ENCODE measurements around the gene CEP162. TPM values are rescaled to one million over a fixed set of nuclear protein-coding genes. Genes with fewer than 3 reads are reported as not detected.

Gene CEP162
- total RNA-seq, 2 donors from 2014 or later = 6.9 to 9.8 TPM

DNA sequence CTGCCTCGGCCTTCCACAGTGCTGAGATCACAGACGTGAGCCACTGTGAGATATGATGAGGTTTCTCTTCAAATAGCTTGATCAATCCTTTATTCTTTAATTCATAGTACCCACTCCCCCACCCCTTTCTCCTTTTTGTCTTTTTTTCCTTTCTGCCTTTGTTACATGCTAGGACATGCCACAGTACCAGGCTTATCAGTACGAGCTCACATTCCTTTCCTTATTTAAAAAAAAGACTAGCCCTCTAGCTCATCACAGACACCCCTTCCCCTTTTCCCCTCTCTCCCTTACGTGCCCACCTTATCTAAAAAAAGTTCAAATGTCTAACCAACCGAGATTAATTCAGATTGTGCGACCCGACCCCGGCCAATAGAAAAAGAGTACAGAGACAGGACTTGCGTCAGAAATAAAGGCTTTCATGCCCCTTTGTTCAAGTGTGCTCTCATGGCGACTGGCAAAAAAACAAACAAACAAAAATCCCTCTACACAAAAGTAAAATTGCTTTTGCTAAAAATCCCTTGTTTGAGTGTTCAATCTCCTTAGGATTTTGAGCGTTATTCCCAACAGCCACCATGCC lies 144.7 kb downstream of the CEP162 start:
- no peaks in the 10 kb centered on the region for H3K4me1 Mint-ChIP-seq (ENCODE audit: low read depth in 2 of 2)
- no peaks in the 10 kb centered on the region for H3K36me3 Mint-ChIP-seq
- ATAC-seq (no peak), DNase-seq (ENCODE audit: low spot score) (no peak)
- no peaks in the 10 kb centered on the region for H3K9me3 Mint-ChIP-seq
- H3K27ac Mint-ChIP-seq = no peak overlapping the region
- H3K27me3 Mint-ChIP-seq = peaks cover 8 to 10% of the 10 kb centered on the region in 2 donors
- no peak overlapping the region for H3K4me3 Mint-ChIP-seq

DNA sequence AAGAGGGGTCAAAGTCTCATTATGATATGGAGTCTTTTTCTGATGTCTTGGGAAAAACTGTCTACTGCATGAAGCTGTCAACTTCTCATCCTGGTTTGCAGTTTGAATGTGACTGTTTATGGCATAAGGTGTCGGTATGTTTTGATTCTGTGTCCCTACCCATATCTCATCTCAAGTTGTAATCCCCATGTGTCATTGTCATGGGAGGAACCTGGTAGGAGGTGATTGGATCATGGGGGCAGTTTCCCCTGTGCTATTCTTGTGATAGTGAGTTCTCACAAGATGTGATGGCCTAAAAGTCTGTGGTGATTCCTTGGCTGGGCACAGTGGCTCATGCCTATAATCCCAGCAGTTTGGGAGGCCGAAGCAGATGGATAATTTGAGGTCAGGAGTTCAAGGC lies 146.2 kb downstream of the CEP162 start:
- no peaks in the 10 kb centered on the region for H3K36me3 Mint-ChIP-seq
- no peak overlapping the region for H3K4me3 Mint-ChIP-seq
- H3K9me3 Mint-ChIP-seq = no peaks in the 10 kb centered on the region

GRCh38 chr6:84078335-84078734 lies 149.1 kb downstream of the CEP162 start:
- no peak overlapping the region for H3K4me3 Mint-ChIP-seq
- ATAC-seq (no peak), DNase-seq (ENCODE audit: low spot score) (no peak)
- no peak overlapping the region for H3K27ac Mint-ChIP-seq
- H3K27me3 Mint-ChIP-seq = peaks cover 8 to 10% of the 10 kb centered on the region in 2 donors
- no peaks in the 10 kb centered on the region for H3K36me3 Mint-ChIP-seq
- H3K4me1 Mint-ChIP-seq (ENCODE audit: low read depth in 2 of 2) = no peaks in the 10 kb centered on the region
- H3K9me3 Mint-ChIP-seq = no peaks in the 10 kb centered on the region

More for the DNA sequence above, 146.2 kb downstream of the CEP162 start:
- Mint-ChIP-seq H3K27me3 (peaks cover 8 to 10% of the 10 kb centered on the region in 2 donors), H3K4me1 (ENCODE audit: low read depth in 2 of 2) (no peaks in the 10 kb centered on the region), H3K27ac (no peak overlapping the region)
- no peak for ATAC-seq
- no peak for DNase-seq (ENCODE audit: low spot score)

- no peaks in the 10 kb centered on the region for H3K9me3 Mint-ChIP-seq
- H3K27me3 Mint-ChIP-seq = peaks cover 4 to 10% of the 10 kb centered on the region in 2 donors
- H3K4me3 Mint-ChIP-seq = no peak overlapping the region
- H3K4me1 Mint-ChIP-seq (ENCODE audit: low read depth in 2 of 2) = no peaks in the 10 kb centered on the region
- ATAC-seq (no peak), DNase-seq (ENCODE audit: low spot score) (no peak)
- H3K27ac Mint-ChIP-seq = no peak overlapping the region
- no peaks in the 10 kb centered on the region for H3K36me3 Mint-ChIP-seq
These were observed 149.8 kb downstream of the CEP162 start for GRCh38 chr6:84077645-84078044.

DNA sequence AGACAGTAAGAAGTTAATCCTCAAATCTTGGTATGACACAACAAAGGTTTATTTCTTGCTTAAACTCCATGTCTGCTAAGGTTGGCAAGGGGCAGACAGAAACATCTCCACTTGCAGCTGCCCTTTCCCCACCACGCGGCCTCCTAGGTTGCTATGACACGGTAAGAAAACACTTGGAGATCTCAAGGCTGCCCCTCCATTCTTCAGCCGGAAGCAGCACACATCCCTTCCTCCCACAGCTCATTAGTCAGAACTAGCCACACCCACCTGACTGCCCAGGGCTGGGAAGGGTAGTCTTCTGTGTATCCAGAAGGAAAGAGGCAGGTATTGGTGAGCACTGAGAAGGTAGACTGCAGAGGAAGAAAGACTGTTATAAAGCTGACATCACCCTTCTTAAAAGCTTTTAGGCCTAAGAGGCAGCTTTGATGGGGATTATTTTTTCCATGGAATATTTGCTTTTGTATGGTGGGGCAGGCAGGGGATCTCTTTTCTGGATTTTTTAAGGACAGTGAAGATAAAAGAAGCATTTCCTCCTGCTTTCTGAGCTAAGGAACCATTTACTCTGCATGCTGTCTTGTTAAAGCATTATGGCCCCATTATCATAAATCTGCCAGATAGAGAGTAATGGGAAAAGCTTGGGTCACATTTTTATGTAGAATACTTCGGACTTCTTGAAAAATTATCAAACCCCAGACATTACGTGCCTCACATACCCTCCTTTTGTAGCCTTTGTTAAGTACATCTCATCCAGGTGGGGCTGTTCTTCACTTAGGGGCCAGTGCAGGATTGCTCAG lies 152.3 kb downstream of the CEP162 start:
- Mint-ChIP-seq H3K4me1 (ENCODE audit: low read depth in 2 of 2) (no peaks in the 10 kb centered on the region), H3K36me3 (no peaks in the 10 kb centered on the region), H3K27ac (no peak overlapping the region), H3K4me3 (no peak overlapping the region), H3K9me3 (peaks cover 5% of the 10 kb centered on the region), H3K27me3 (peaks cover 2 to 21% of the 10 kb centered on the region in 2 donors)
- no peak for DNase-seq (ENCODE audit: low spot score)
- no peak for ATAC-seq

Other genes starting within 250 kb of the CEP162 start
- gene MRAP2, start 193.9 kb downstream of the CEP162 start, total RNA-seq = not detected

Measured in natural killer cell treated with Interleukin-12 subunit alpha and Interleukin-12 subunit beta and Interleukin-15 and Interleukin-18, amount 100 ng/mL, for 72 hours (primary cell).